Upper lobe of left lung (tissue), 4 donors: ENCODE measurements around the gene PCSK9.

Source experiments
- CTCF ChIP-seq, 6 experiments: fragments of 450-650 bp in 4 of 6; fragments of 200-600 bp in 2 of 6; sonication (generic) in 2 of 6; IDR thresholded peaks; one replicate each; pipeline ENCODE4 v1.5.1; 2016 to 2019; ENCODE audit warnings: antibody characterized with exemption in 6 of 6
- EP300 ChIP-seq, 4 donors: sonication (generic); formaldehyde crosslinking; IDR thresholded peaks; one replicate each; pipeline ENCODE4 v1.5.1; 2017; ENCODE audit warnings: antibody characterized with exemption in 4 of 4, control low read depth in 2 of 4
- POLR2AphosphoS5 ChIP-seq, 2 donors: sonication (generic); formaldehyde crosslinking; IDR thresholded peaks; one replicate each; pipeline ENCODE4 v1.5.1; 2017; ENCODE audit warnings: antibody characterized with exemption in 2 of 2

GRCh38 chr1:54995013-54995760 is 44.2 kb upstream of the PCSK9 start:
- TF ChIP-seq CTCF (IDR thresholded peaks at IDR 0.05): no peak
- no peak for TF ChIP-seq POLR2AphosphoS5 (IDR thresholded peaks at IDR 0.05)
- TF ChIP-seq EP300 (IDR thresholded peaks at IDR 0.05): no peak
